Naive thymus-derived CD4-positive, alpha-beta T cell (primary cell): ENCODE results near the gene OGFOD2. TPM values are rescaled to one million over a fixed set of nuclear protein-coding genes. Genes with fewer than 3 reads are reported as not detected.
"Not testable (repeated sequence)": the region's sequence is repeated elsewhere in the genome, so short reads cannot be mapped to it uniquely, and the experiment has no call there.

ENCODE experiments used
- ATAC-seq: fragments of 150-1000 bp; cut with Tn5 transposase; 2 replicates; pipeline ENCODE4 v1.10.0; 2021; ENCODE audit warnings: mild to moderate bottlenecking, moderate library complexity
- CTCF ChIA-PET: fragments of 350-600 bp; sonication (Branson Sonifier 250); formaldehyde crosslinking; loops from one replicate; lab custom pipeline; 2021; ENCODE audit warnings: antibody characterized with exemption; lab: Charles Lee
- POLR2A ChIA-PET: fragments of 350-600 bp; sonication (Branson Sonifier 250); formaldehyde crosslinking; loops from one replicate; lab custom pipeline; 2021; ENCODE audit warnings: antibody characterized with exemption, inconsistent platforms; lab: Charles Lee
- DNase-seq, 9 donors: peaks; one replicate each; pipeline versions ENCODE4 v3.0.0 to v3.0.0-alpha.2; 2020 to 2022; ENCODE audit warnings: mixed read lengths in 1 of 9
- H3K27ac ChIP-seq: one replicate; pipeline ENCODE4 v1.7.0; 2013; ENCODE audit warnings: mild to moderate bottlenecking, low read depth, low read length, moderate library complexity
- H3K27me3 ChIP-seq, 2 donors: one replicate each; pipeline ENCODE4 v1.7.0; 2013; ENCODE audit warnings: low read length in 2 of 2, mild to moderate bottlenecking in 2 of 2, moderate library complexity in 2 of 2; ENCODE audit not compliant: control insufficient read depth in 2 of 2, insufficient read depth in 2 of 2
- H3K36me3 ChIP-seq, 3 experiments: 1 replicate in 2 of 3; 2 replicates in 1 of 3; pipeline ENCODE4 v1.7.0; 2013; ENCODE audit warnings: low read length in 3 of 3, mild to moderate bottlenecking in 3 of 3, moderate library complexity in 1 of 3; ENCODE audit not compliant: insufficient read depth in 3 of 3, control insufficient read depth in 2 of 3
- H3K4me1 ChIP-seq, 2 donors: one replicate each; pipeline ENCODE4 v1.7.0; 2013; ENCODE audit warnings: low read length in 2 of 2, mild to moderate bottlenecking in 2 of 2, moderate library complexity in 1 of 2; ENCODE audit not compliant: control insufficient read depth in 2 of 2, insufficient read depth in 2 of 2
- H3K4me3 ChIP-seq: 2 replicates; pipeline ENCODE4 v1.7.0; 2013; ENCODE audit warnings: mild to moderate bottlenecking, low read length
- H3K9me3 ChIP-seq, 3 experiments: 1 replicate in 2 of 3; 2 replicates in 1 of 3; pipeline ENCODE4 v1.7.0; 2013; ENCODE audit warnings: low read length in 3 of 3; ENCODE audit not compliant: control insufficient read depth in 2 of 3
- H3K27ac Mint-ChIP-seq, 9 donors: one replicate each; pipeline ENCODE4 v1.8.0; 2020 to 2022; ENCODE audit warnings: mixed read lengths in 9 of 9, mild to moderate bottlenecking in 8 of 9, moderate library complexity in 5 of 9, inconsistent platforms in 2 of 9
- H3K27me3 Mint-ChIP-seq, 5 donors: one replicate each; pipeline ENCODE4 v1.8.0; 2021 to 2022; ENCODE audit warnings: mixed read lengths in 5 of 5, mild to moderate bottlenecking in 1 of 5
- H3K36me3 Mint-ChIP-seq, 5 donors: one replicate each; pipeline ENCODE4 v1.8.0; 2020 to 2022; ENCODE audit warnings: mixed read lengths in 5 of 5, mild to moderate bottlenecking in 3 of 5, inconsistent platforms in 1 of 5
- H3K4me1 Mint-ChIP-seq, 7 donors: one replicate each; pipeline ENCODE4 v1.8.0; 2020 to 2022; ENCODE audit warnings: mixed read lengths in 7 of 7, mild to moderate bottlenecking in 3 of 7, inconsistent platforms in 1 of 7
- H3K4me3 Mint-ChIP-seq, 10 donors: one replicate each; pipeline ENCODE4 v1.8.0; 2020 to 2022; ENCODE audit warnings: mild to moderate bottlenecking in 10 of 10, mixed read lengths in 10 of 10, moderate library complexity in 6 of 10, inconsistent platforms in 2 of 10
- H3K9me3 Mint-ChIP-seq, 11 donors: one replicate each; pipeline ENCODE4 v1.8.0; 2020 to 2022; ENCODE audit warnings: mixed read lengths in 11 of 11, mild to moderate bottlenecking in 4 of 11, inconsistent platforms in 1 of 11, moderate library complexity in 1 of 11
- intact Hi-C, 2 donors: fragments of 100-400 bp; cut with micrococcal nuclease; formaldehyde crosslinking; loops; one replicate each; pipeline ENCODE4 v1.15.1; 2023
- polyA plus RNA-seq, 2 donors: library from polyadenylated mRNA; unstranded; fragments of 300-500 nt; fragmentation: Illumina TruSeq; gene quantifications; one replicate each; pipeline ENCODE4 v1.2.3, GENCODE V29; 2021
- total RNA-seq, 6 experiments: library from RNA in 5 of 6; stranded (reverse) in 5 of 6; gene quantifications; 1 replicate in 5 of 6; 2 replicates in 1 of 6; pipeline ENCODE4 v1.2.3 and lab custom pipeline; 2021 to 2026

Gene OGFOD2
- total and polyA plus RNA-seq, 7 experiments from 2014 or later, result 16.8 to 49.1 (median 21.7) TPM

GRCh38 chr12:122934722-122935121 lies 40.3 kb upstream of the OGFOD2 start:
- ChIA-PET CTCF (no interaction called here), POLR2A (no interaction called here)
- H3K27me3 Mint-ChIP-seq, result no peaks in the 10 kb centered on the region
- no peaks in the 10 kb centered on the region for H3K4me1 Mint-ChIP-seq
- no peaks in the 10 kb centered on the region for H3K9me3 Mint-ChIP-seq
- Histone ChIP-seq H3K36me3 (peaks cover 0 to 5% (median 0%) of the 10 kb centered on the region in 3 experiments), H3K9me3 (no peaks in the 10 kb centered on the region), H3K27ac (no peak overlapping the region), H3K27me3 (no peaks in the 10 kb centered on the region), H3K4me1 (no peaks in the 10 kb centered on the region), H3K4me3 (no peak overlapping the region)
- no peak for ATAC-seq
- H3K27ac Mint-ChIP-seq, result no peak overlapping the region
- intact Hi-C loops, result no loop called here
- no peak for DNase-seq
- H3K36me3 Mint-ChIP-seq, result peaks cover 0 to 17% (median 0%) of the 10 kb centered on the region in 5 donors
- H3K4me3 Mint-ChIP-seq, result no peak overlapping the region

GRCh38 chr12:122935318-122935717 lies 39.7 kb upstream of the OGFOD2 start:
- Histone ChIP-seq H3K36me3 (peaks cover 0 to 5% (median 0%) of the 10 kb centered on the region in 3 experiments), H3K4me3 (no peak overlapping the region), H3K9me3 (no peaks in the 10 kb centered on the region), H3K27me3 (no peaks in the 10 kb centered on the region), H3K4me1 (no peaks in the 10 kb centered on the region), H3K27ac (no peak overlapping the region)
- Mint-ChIP-seq H3K27ac (no peak overlapping the region), H3K4me3 (no peak overlapping the region), H3K27me3 (no peaks in the 10 kb centered on the region), H3K4me1 (no peaks in the 10 kb centered on the region), H3K9me3 (no peaks in the 10 kb centered on the region), H3K36me3 (peaks cover 0 to 18% (median 0%) of the 10 kb centered on the region in 5 donors)
- ATAC-seq (no peak), DNase-seq (no peak)
- intact Hi-C loops, result no loop called here
- ChIA-PET CTCF (interaction anchor here (0.5 to 1.1 kb wide), 3 partner anchors 15 to 37 kb away, joined by 3 to 6 read pairs (median 5); no protein-coding TSS in a partner anchor), POLR2A (no interaction called here)

- Mint-ChIP-seq H3K9me3 (no peaks in the 10 kb centered on the region), H3K36me3 (peaks cover 0 to 16% (median 0%) of the 10 kb centered on the region in 5 donors), H3K4me3 (no peak overlapping the region), H3K27ac (no peak overlapping the region), H3K4me1 (peaks cover 0 to 1% (median under 1%) of the 10 kb centered on the region in 7 donors), H3K27me3 (no peaks in the 10 kb centered on the region)
- H3K27me3 ChIP-seq, result no peaks in the 10 kb centered on the region
- H3K27ac ChIP-seq, result no peak overlapping the region
- H3K36me3 ChIP-seq, result peaks cover 0 to 5% (median 0%) of the 10 kb centered on the region in 3 experiments
- intact Hi-C loops, result no loop called here
- no peak for DNase-seq
- POLR2A ChIA-PET, result interaction anchor here (0.7 kb wide), 1 partner anchor 29 kb away, joined by 3 read pairs; no protein-coding TSS in a partner anchor
- no peak overlapping the region for H3K4me3 ChIP-seq
- no peaks in the 10 kb centered on the region for H3K9me3 ChIP-seq
- CTCF ChIA-PET, result no interaction called here
- no peak for ATAC-seq
- H3K4me1 ChIP-seq, result no peaks in the 10 kb centered on the region
Observed at GRCh38 chr12:122937622-122938091, 37.4 kb upstream of the OGFOD2 start.

GRCh38 chr12:122939125-122939524 lies 35.9 kb upstream of the OGFOD2 start:
- intact Hi-C loops, result no loop called here
- ATAC-seq, result no peak
- CTCF ChIA-PET, result no interaction called here

GRCh38 chr12:122941351-122941750 lies 33.7 kb upstream of the OGFOD2 start:
- intact Hi-C loops, H3K27me3 ChIP-seq, CTCF ChIA-PET, H3K4me3 Mint-ChIP-seq, POLR2A ChIA-PET, H3K27ac ChIP-seq, H3K27me3 Mint-ChIP-seq, H3K4me3 ChIP-seq, H3K4me1 ChIP-seq, ATAC-seq, DNase-seq, H3K9me3 Mint-ChIP-seq, H3K9me3 ChIP-seq, H3K36me3 ChIP-seq: not testable (repeated sequence)
- peaks cover 0 to 19% (median 0%) of the 10 kb centered on the region in 5 donors for H3K36me3 Mint-ChIP-seq
- peaks cover 0 to 15% (median 5%) of the 10 kb centered on the region in 7 donors for H3K4me1 Mint-ChIP-seq
- H3K27ac Mint-ChIP-seq, result peak overlapping the region in 1 of 9 donors; percentile 12

More at GRCh38 chr12:122939125-122939524, 35.9 kb upstream of the OGFOD2 start:
- POLR2A ChIA-PET, result no interaction called here
- Histone ChIP-seq H3K4me3 (no peak overlapping the region), H3K27me3 (no peaks in the 10 kb centered on the region), H3K9me3 (no peaks in the 10 kb centered on the region), H3K36me3 (peaks cover 0 to 5% (median 0%) of the 10 kb centered on the region in 3 experiments), H3K4me1 (no peaks in the 10 kb centered on the region), H3K27ac (no peak overlapping the region)
- no peak for DNase-seq
- H3K4me3 Mint-ChIP-seq, result no peak overlapping the region
- H3K4me1 Mint-ChIP-seq, result peaks cover 0 to 12% (median 5%) of the 10 kb centered on the region in 7 donors
- no peak overlapping the region for H3K27ac Mint-ChIP-seq
- H3K36me3 Mint-ChIP-seq, result peaks cover 0 to 16% (median 0%) of the 10 kb centered on the region in 5 donors
- no peaks in the 10 kb centered on the region for H3K9me3 Mint-ChIP-seq
- no peaks in the 10 kb centered on the region for H3K27me3 Mint-ChIP-seq

GRCh38 chr12:122942637-122943036 lies 32.4 kb upstream of the OGFOD2 start:
- Mint-ChIP-seq H3K27me3 (no peaks in the 10 kb centered on the region), H3K36me3 (peaks cover 0 to 16% (median 0%) of the 10 kb centered on the region in 5 donors), H3K27ac (peak overlapping the region in 1 of 9 donors; percentile 33), H3K4me1 (peaks cover 0 to 28% (median 8%) of the 10 kb centered on the region in 7 donors), H3K4me3 (no peak overlapping the region), H3K9me3 (no peaks in the 10 kb centered on the region)
- no peaks in the 10 kb centered on the region for H3K27me3 ChIP-seq
- intact Hi-C loops, result no loop called here
- no peak overlapping the region for H3K27ac ChIP-seq
- ChIA-PET POLR2A (no interaction called here), CTCF (interaction anchor here (0.6 kb wide), 1 partner anchor 368 kb away, joined by 3 read pairs; no protein-coding TSS in a partner anchor)
- DNase-seq, result no peak
- peaks cover 0 to 3% of the 10 kb centered on the region in 2 donors for H3K4me1 ChIP-seq
- no peak for ATAC-seq
- H3K36me3 ChIP-seq, result peaks cover 0 to 2% (median 0%) of the 10 kb centered on the region in 3 experiments
- no peak overlapping the region for H3K4me3 ChIP-seq
- H3K9me3 ChIP-seq, result no peaks in the 10 kb centered on the region

GRCh38 chr12:122943196-122943595 lies 31.8 kb upstream of the OGFOD2 start:
- CTCF ChIA-PET, result no interaction called here
- Mint-ChIP-seq H3K27ac (no peak overlapping the region), H3K36me3 (peaks cover 0 to 11% (median 2%) of the 10 kb centered on the region in 5 donors), H3K4me3 (peak overlapping the region in 1 of 10 donors; percentile 14), H3K27me3 (no peaks in the 10 kb centered on the region), H3K4me1 (peaks cover 0 to 30% (median 8%) of the 10 kb centered on the region in 7 donors), H3K9me3 (no peaks in the 10 kb centered on the region)
- Histone ChIP-seq H3K27ac (no peak overlapping the region), H3K4me1 (peaks cover 0 to 3% of the 10 kb centered on the region in 2 donors), H3K27me3 (no peaks in the 10 kb centered on the region), H3K36me3 (no peaks in the 10 kb centered on the region), H3K4me3 (no peak overlapping the region), H3K9me3 (no peaks in the 10 kb centered on the region)
- no peak for ATAC-seq
- POLR2A ChIA-PET, result no interaction called here
- DNase-seq, result no peak
- intact Hi-C loops, result no loop called here
